ENCODE data around the gene LCE7A. TPM values are rescaled to one million over a fixed set of nuclear protein-coding genes. Genes with fewer than 3 reads are reported as not detected.
A peak's percentile ranks its signal among the peaks of the same experiment; 100 is the strongest.

The LCE7A gene
- total and polyA plus RNA-seq, 2 donors (not counting 3 experiments of a cell fraction or from before 2014, with no cell fraction given), result not detected

DNA sequence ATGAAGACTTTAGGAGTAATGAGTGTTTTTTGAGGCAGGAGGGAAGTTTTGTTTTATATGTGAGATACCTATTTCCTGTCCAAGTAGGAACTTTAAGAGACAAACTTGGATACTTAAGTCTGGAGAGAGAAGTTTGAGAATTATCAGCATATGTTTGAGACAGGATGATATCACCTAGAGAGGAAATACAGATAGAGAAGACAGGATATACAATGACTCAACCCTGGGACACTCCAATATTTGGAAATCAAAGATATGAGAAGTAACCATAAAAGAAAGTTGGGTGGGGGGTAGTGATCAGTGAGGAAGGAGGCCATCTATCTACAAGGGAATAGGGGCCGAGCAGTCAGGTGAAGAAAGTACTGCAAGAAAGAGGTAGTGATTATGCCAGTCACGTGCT lies 6.5 kb downstream of the LCE7A start:
- no peaks in the 10 kb centered on the region for H3K79me2 ChIP-seq (ENCODE audit: control insufficient read depth, insufficient read depth, low read length)
- BruUV-seq (replicated peaks), result no TSS peak
- no peak overlapping the region for H3K9ac ChIP-seq (replicated peaks; ENCODE audit: extremely low read depth, insufficient read depth, low read length)
- no peaks in the 10 kb centered on the region for H3K9me1 ChIP-seq (replicated peaks; ENCODE audit: control insufficient read depth, extremely low read depth, insufficient read depth, low read length)
- H3K4me3 ChIP-seq (replicated peaks in 1 of 3; ENCODE audit: insufficient read depth in 1 of 3, low read depth in 1 of 3, low read length in 3 of 3), result no peak overlapping the region
- FAIRE-seq (no peak), DNase-seq (ENCODE audit: low read depth, low spot score) (no peak)
- ChIA-PET CTCF (no interaction called here), POLR2A (no interaction called here)
- H3K9me3 ChIP-seq (replicated peaks; ENCODE audit: control insufficient read depth, insufficient read depth, low read length), result no peaks in the 10 kb centered on the region
- dilution Hi-C loops (cut with MboI; ENCODE audit: extremely low pct_ligation_motif_present, low sequenced_read_pairs), result no loop called here
- no peaks in the 10 kb centered on the region for H3K27me3 ChIP-seq (ENCODE audit: control insufficient read depth in 2 of 2, insufficient read depth in 2 of 2, low read length in 2 of 2)
- H3K27ac ChIP-seq (ENCODE audit: insufficient read depth, low read depth, low read length), result no peak overlapping the region
- no peaks in the 10 kb centered on the region for H3K4me1 ChIP-seq (ENCODE audit: control insufficient read depth, extremely low read depth, insufficient read depth, low read length)
- no peaks in the 10 kb centered on the region for H4K20me1 ChIP-seq (replicated peaks; ENCODE audit: control insufficient read depth, extremely low read depth, insufficient read depth, low read length)
- no peaks in the 10 kb centered on the region for H3K36me3 ChIP-seq (ENCODE audit: control insufficient read depth in 2 of 2, extremely low read depth in 1 of 2, insufficient read depth in 2 of 2, low read length in 2 of 2)
- intact Hi-C loops (cut with micrococcal nuclease), result no loop called here
- H3K4me2 ChIP-seq (ENCODE audit: insufficient read depth, low read length), result no peak overlapping the region
- no peak overlapping the region for H2AFZ ChIP-seq (ENCODE audit: low read depth, low read length)
- TF ChIP-seq GATA2 (IDR thresholded peaks at IDR 0.05; ENCODE audit: insufficient read depth, insufficient read length, low read depth, low read length), result no peak

GRCh38 chr1:152869808-152870419 lies 10.1 kb downstream of the LCE7A start:
- BruUV-seq (replicated peaks), result no TSS peak
- dilution Hi-C loops (cut with MboI; ENCODE audit: extremely low pct_ligation_motif_present, low sequenced_read_pairs), result no loop called here
- Histone ChIP-seq H3K9ac (replicated peaks; ENCODE audit: extremely low read depth, insufficient read depth, low read length) (no peak overlapping the region), H3K79me2 (ENCODE audit: control insufficient read depth, insufficient read depth, low read length) (no peaks in the 10 kb centered on the region), H3K27me3 (ENCODE audit: control insufficient read depth in 2 of 2, insufficient read depth in 2 of 2, low read length in 2 of 2) (no peaks in the 10 kb centered on the region), H3K36me3 (ENCODE audit: control insufficient read depth in 2 of 2, extremely low read depth in 1 of 2, insufficient read depth in 2 of 2, low read length in 2 of 2) (no peaks in the 10 kb centered on the region), H4K20me1 (replicated peaks; ENCODE audit: control insufficient read depth, extremely low read depth, insufficient read depth, low read length) (no peaks in the 10 kb centered on the region), H3K4me3 (replicated peaks in 1 of 3; ENCODE audit: insufficient read depth in 1 of 3, low read depth in 1 of 3, low read length in 3 of 3) (no peak overlapping the region), H3K4me2 (ENCODE audit: insufficient read depth, low read length) (no peak overlapping the region), H3K4me1 (ENCODE audit: control insufficient read depth, extremely low read depth, insufficient read depth, low read length) (no peaks in the 10 kb centered on the region), H3K27ac (ENCODE audit: insufficient read depth, low read depth, low read length) (no peak overlapping the region), H2AFZ (ENCODE audit: low read depth, low read length) (no peak overlapping the region), H3K9me3 (replicated peaks; ENCODE audit: control insufficient read depth, insufficient read depth, low read length) (no peaks in the 10 kb centered on the region), H3K9me1 (replicated peaks; ENCODE audit: control insufficient read depth, extremely low read depth, insufficient read depth, low read length) (no peaks in the 10 kb centered on the region)
- intact Hi-C loops (cut with micrococcal nuclease), result loop anchor here (1.0 kb wide), 2 partner anchors 322 to 353 kb away; no protein-coding TSS in a partner anchor
- TF ChIP-seq, protein P1, sequence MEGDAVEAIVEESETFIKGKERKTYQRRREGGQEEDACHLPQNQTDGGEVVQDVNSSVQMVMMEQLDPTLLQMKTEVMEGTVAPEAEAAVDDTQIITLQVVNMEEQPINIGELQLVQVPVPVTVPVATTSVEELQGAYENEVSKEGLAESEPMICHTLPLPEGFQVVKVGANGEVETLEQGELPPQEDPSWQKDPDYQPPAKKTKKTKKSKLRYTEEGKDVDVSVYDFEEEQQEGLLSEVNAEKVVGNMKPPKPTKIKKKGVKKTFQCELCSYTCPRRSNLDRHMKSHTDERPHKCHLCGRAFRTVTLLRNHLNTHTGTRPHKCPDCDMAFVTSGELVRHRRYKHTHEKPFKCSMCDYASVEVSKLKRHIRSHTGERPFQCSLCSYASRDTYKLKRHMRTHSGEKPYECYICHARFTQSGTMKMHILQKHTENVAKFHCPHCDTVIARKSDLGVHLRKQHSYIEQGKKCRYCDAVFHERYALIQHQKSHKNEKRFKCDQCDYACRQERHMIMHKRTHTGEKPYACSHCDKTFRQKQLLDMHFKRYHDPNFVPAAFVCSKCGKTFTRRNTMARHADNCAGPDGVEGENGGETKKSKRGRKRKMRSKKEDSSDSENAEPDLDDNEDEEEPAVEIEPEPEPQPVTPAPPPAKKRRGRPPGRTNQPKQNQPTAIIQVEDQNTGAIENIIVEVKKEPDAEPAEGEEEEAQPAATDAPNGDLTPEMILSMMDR (IDR thresholded peaks at IDR 0.05; ENCODE audit: extremely low read depth in 1 of 2, insufficient read depth in 1 of 2, low read depth in 1 of 2, low read length in 2 of 2), result peak; percentile 80 to 82
- no peak for TF ChIP-seq FOS (IDR thresholded peaks at IDR 0.05; ENCODE audit: borderline replicate concordance, insufficient read depth, low read length)
- ChIA-PET POLR2A (no interaction called here), CTCF (interaction anchor here (0.6 to 3.3 kb wide), 11 partner anchors 12 to 355 kb away, joined by 3 to 38 read pairs (median 4); no protein-coding TSS in a partner anchor)
- DNase-seq (ENCODE audit: low read depth, low spot score) (peak; percentile 71), FAIRE-seq (peak; percentile 63)
